CD14-positive monocyte (primary cell): Measurements from ENCODE around the gene SV2B. TPM values are rescaled to one million over a fixed set of nuclear protein-coding genes. Genes with fewer than 3 reads are reported as not detected.

Source experiments
- DNase-seq, 3 donors: peaks; one replicate each; pipeline ENCODE4 v3.0.0-alpha.2; 2011 to 2022
- H2AFZ ChIP-seq: 2 replicates; pipeline ENCODE4 v1.6.0; 2012; ENCODE audit warnings: mild to moderate bottlenecking, low read depth, low read length, inconsistent platforms; ENCODE audit not compliant: insufficient read depth, poor library complexity, severe bottlenecking
- H3K27ac ChIP-seq, 2 donors: 1 replicate in 1 of 2; 2 replicates in 1 of 2; pipeline ENCODE4 v1.5.1; 2012 to 2013; ENCODE audit warnings: low read length in 2 of 2, control low read depth in 1 of 2, inconsistent platforms in 1 of 2, low read depth in 1 of 2, mild to moderate bottlenecking in 1 of 2
- H3K27me3 ChIP-seq, 2 donors: one replicate each; pipeline versions ENCODE4 v1.6.0 to v1.6.1; 2011 to 2013; ENCODE audit warnings: low read length in 2 of 2; ENCODE audit not compliant: control insufficient read depth in 2 of 2, insufficient read depth in 2 of 2
- H3K36me3 ChIP-seq, 2 donors: replicated peaks in 1 of 2; 1 replicate in 1 of 2; 2 replicates in 1 of 2; pipeline versions ENCODE4 v1.5.1 to v1.6.1; 2012 to 2013; ENCODE audit warnings: low read length in 2 of 2, control low read depth in 1 of 2, inconsistent platforms in 1 of 2, mild to moderate bottlenecking in 1 of 2; ENCODE audit not compliant: insufficient read depth in 2 of 2, control insufficient read depth in 1 of 2
- H3K4me1 ChIP-seq, 2 donors: 1 replicate in 1 of 2; 2 replicates in 1 of 2; pipeline versions ENCODE4 v1.5.1 to v1.6.1; 2012 to 2013; ENCODE audit warnings: low read length in 2 of 2, control low read depth in 1 of 2, inconsistent platforms in 1 of 2, mild to moderate bottlenecking in 1 of 2, moderate library complexity in 1 of 2; ENCODE audit not compliant: insufficient read depth in 2 of 2, control insufficient read depth in 1 of 2
- H3K4me2 ChIP-seq: replicated peaks from 2 replicates; pipeline ENCODE3; 2012; ENCODE audit warnings: low read length, moderate library complexity, mild to moderate bottlenecking; ENCODE audit not compliant: poor library complexity, severe bottlenecking; ENCODE audit errors: extremely low read depth
- H3K4me3 ChIP-seq, 3 experiments: fragments of 200-600 bp in 1 of 3; sonication (generic) in 1 of 3; replicated peaks in 1 of 3; 1 replicate in 2 of 3; 2 replicates in 1 of 3; pipeline ENCODE4 v1.5.1; 2011 to 2013; ENCODE audit warnings: low read length in 3 of 3, mild to moderate bottlenecking in 3 of 3, control low read depth in 2 of 3, low read depth in 2 of 3, inconsistent platforms in 1 of 3, moderate library complexity in 1 of 3
- H3K79me2 ChIP-seq: 2 replicates; pipeline ENCODE4 v1.6.0; 2012; ENCODE audit warnings: mild to moderate bottlenecking, control low read depth, inconsistent platforms, low read length, moderate library complexity; ENCODE audit not compliant: insufficient read depth
- H3K9ac ChIP-seq: 2 replicates; pipeline ENCODE4 v1.6.0; 2017; ENCODE audit warnings: low read length, mild to moderate bottlenecking; ENCODE audit not compliant: insufficient read depth, poor library complexity, severe bottlenecking
- H3K9me3 ChIP-seq, 2 donors: replicated peaks in 1 of 2; 1 replicate in 1 of 2; 2 replicates in 1 of 2; pipeline versions ENCODE4 v1.5.1 to v1.6.1; 2012 to 2013; ENCODE audit warnings: low read length in 2 of 2, control low read depth in 1 of 2; ENCODE audit not compliant: control insufficient read depth in 1 of 2, insufficient read depth in 1 of 2
- H4K20me1 ChIP-seq: 2 replicates; pipeline ENCODE4 v1.6.0; 2012; ENCODE audit warnings: mild to moderate bottlenecking, low read length, control low read depth, moderate library complexity; ENCODE audit not compliant: insufficient read depth
- H3K27ac Mint-ChIP-seq, 7 donors: one replicate each; pipeline ENCODE4 v1.8.0; 2020; ENCODE audit warnings: mild to moderate bottlenecking in 7 of 7, mixed read lengths in 7 of 7, moderate library complexity in 6 of 7, inconsistent platforms in 2 of 7
- H3K27me3 Mint-ChIP-seq, 3 donors: one replicate each; pipeline ENCODE4 v1.8.0; 2021 to 2022; ENCODE audit warnings: low read depth in 3 of 3, mild to moderate bottlenecking in 3 of 3, mixed read lengths in 3 of 3, moderate library complexity in 3 of 3, inconsistent platforms in 1 of 3
- H3K36me3 Mint-ChIP-seq, 2 donors: one replicate each; pipeline ENCODE4 v1.8.0; 2020; ENCODE audit warnings: mixed read lengths in 2 of 2, inconsistent platforms in 1 of 2, mild to moderate bottlenecking in 1 of 2
- H3K4me1 Mint-ChIP-seq: one replicate; pipeline ENCODE4 v1.8.0; 2020; ENCODE audit warnings: mild to moderate bottlenecking, mixed read lengths
- H3K4me3 Mint-ChIP-seq, 2 donors: one replicate each; pipeline ENCODE4 v1.8.0; 2020; ENCODE audit warnings: mild to moderate bottlenecking in 2 of 2, mixed read lengths in 2 of 2, moderate library complexity in 1 of 2
- H3K9me3 Mint-ChIP-seq, 7 donors: one replicate each; pipeline ENCODE4 v1.8.0; 2020 to 2022; ENCODE audit warnings: mixed read lengths in 7 of 7, mild to moderate bottlenecking in 6 of 7, moderate library complexity in 6 of 7, inconsistent platforms in 2 of 7
- CTCF ChIP-seq: fragments of 200-600 bp; IDR thresholded peaks from one replicate; pipeline ENCODE4 v1.8.0; 2022; ENCODE audit warnings: antibody characterized with exemption, mild to moderate bottlenecking
- WGBS: methylation state at CpG from one replicate; pipeline ENCODE4 v1.1.5; 2013; ENCODE audit warnings: missing lambda C conversion rate; ENCODE audit not compliant: insufficient coverage; 5-methylcytosine and 5-hydroxymethylcytosine counted together
- intact Hi-C, 2 donors: fragments of 100-400 bp; cut with micrococcal nuclease; formaldehyde crosslinking; loops; one replicate each; pipeline versions ENCODE4 v1.15.0 to v1.15.1; 2023
- polyA plus RNA-seq, 3 donors: library from polyadenylated mRNA; depleted of rRNA in 1 of 3; unstranded in 2 of 3; stranded (reverse) in 1 of 3; fragments of 300-500 nt in 2 of 3; fragments of >200 nt in 1 of 3; fragmentation: Illumina TruSeq in 2 of 3; gene quantifications; 1 replicate in 2 of 3; 2 replicates in 1 of 3; pipeline ENCODE4 v1.2.3, GENCODE V29; 2012 to 2021

The SV2B gene
- polyA plus RNA-seq, 3 donors: not detected

- Histone ChIP-seq H3K4me1 (no peaks in the 10 kb centered on the region), H3K27me3 (peaks cover 0 to 3% of the 10 kb centered on the region in 2 donors), H3K36me3 (no peaks in the 10 kb centered on the region), H3K4me2 (no peak overlapping the region), H3K4me3 (no peak overlapping the region), H2AFZ (no peak overlapping the region), H3K27ac (no peak overlapping the region), H3K79me2 (no peaks in the 10 kb centered on the region), H3K9me3 (no peaks in the 10 kb centered on the region), H4K20me1 (no peaks in the 10 kb centered on the region), H3K9ac (no peak overlapping the region)
- no peak for DNase-seq
- peaks cover 8 to 10% (median 8%) of the 10 kb centered on the region in 3 donors for H3K27me3 Mint-ChIP-seq
- intact Hi-C loops: no loop called here
- H3K9me3 Mint-ChIP-seq: peaks cover 0 to 4% (median 0%) of the 10 kb centered on the region in 7 donors
- TF ChIP-seq CTCF: no peak
- H3K27ac Mint-ChIP-seq: no peak overlapping the region
- H3K4me1 Mint-ChIP-seq: no peaks in the 10 kb centered on the region
- WGBS: 96% methylated on average over 5 of the region's 8 CpGs
- no peak overlapping the region for H3K4me3 Mint-ChIP-seq
- H3K36me3 Mint-ChIP-seq: no peaks in the 10 kb centered on the region
Measured at GRCh38 chr15:91133511-91133910, 33.5 kb downstream of the SV2B start.

- no peaks in the 10 kb centered on the region for H4K20me1 ChIP-seq
- 100% methylated on average over 3 of the region's 10 CpGs for WGBS
- DNase-seq: no peak
- H3K4me2 ChIP-seq: no peak overlapping the region
- H3K9ac ChIP-seq: no peak overlapping the region
- Mint-ChIP-seq H3K27ac (no peak overlapping the region), H3K4me1 (no peaks in the 10 kb centered on the region), H3K36me3 (no peaks in the 10 kb centered on the region), H3K27me3 (peaks cover 8 to 11% (median 10%) of the 10 kb centered on the region in 3 donors), H3K9me3 (peaks cover 0 to 4% (median 0%) of the 10 kb centered on the region in 7 donors), H3K4me3 (no peak overlapping the region)
- H3K36me3 ChIP-seq: no peaks in the 10 kb centered on the region
- no peak overlapping the region for H3K27ac ChIP-seq
- no peak overlapping the region for H3K4me3 ChIP-seq
- no peaks in the 10 kb centered on the region for H3K79me2 ChIP-seq
- H3K9me3 ChIP-seq: no peaks in the 10 kb centered on the region
- H3K27me3 ChIP-seq: peaks cover 0 to 3% of the 10 kb centered on the region in 2 donors
- H3K4me1 ChIP-seq: no peaks in the 10 kb centered on the region
- no peak for TF ChIP-seq CTCF
- no peak overlapping the region for H2AFZ ChIP-seq
- intact Hi-C loops: no loop called here
Measured at GRCh38 chr15:91135201-91136130, 35.4 kb downstream of the SV2B start.
